ENCODE measurements around the gene CSGALNACT2. TPM values are rescaled to one million over a fixed set of nuclear protein-coding genes. Genes with fewer than 3 reads are reported as not detected.

The CSGALNACT2 gene
- total RNA-seq = 8.3 and 10.4 TPM in 2 replicates

DNA sequence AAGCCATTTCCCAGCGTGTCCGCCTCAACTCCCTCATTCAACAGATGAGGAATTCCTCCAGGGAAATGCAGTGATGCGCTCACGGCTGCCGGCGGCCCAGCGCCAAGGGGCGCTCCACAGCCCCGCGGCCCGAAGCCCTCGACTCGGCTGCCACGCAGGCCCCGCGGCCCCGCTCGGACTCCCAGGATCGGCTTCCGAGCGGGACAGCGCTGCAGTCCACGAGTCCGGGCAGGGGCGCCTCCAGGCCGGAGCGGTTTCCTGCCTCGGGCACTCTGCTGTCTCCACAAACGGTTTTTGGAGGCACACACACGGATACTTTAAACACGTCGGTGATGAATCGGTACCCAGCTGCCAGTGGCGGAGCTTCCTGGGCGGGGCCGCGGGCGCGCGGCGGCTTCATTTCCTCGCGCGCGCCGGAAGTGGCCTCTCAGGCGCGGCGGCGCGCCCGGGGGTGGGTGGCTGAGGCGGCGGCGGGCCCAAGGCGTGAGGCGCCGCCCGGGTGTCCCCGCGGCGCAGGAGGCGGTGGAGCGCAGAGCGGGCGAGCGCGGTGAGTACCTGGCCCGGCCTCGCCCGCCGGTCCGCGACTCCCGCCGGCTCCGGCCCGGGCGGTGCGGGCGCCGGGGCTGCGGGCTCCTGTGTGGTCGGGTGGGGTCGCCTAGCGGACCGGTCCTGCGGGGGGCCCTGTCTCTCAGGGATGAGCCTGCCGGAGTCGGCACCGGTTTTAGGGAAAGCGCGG lies at the start of gene CSGALNACT2:
CSGALNACT2 (plus strand) TSS at position 425 of the 736 bp plus-strand sequence. CDS start 16,705 bp downstream, outside the sequence.

Other genes starting within 250 kb of the CSGALNACT2 start
- gene RET, start 61.4 kb upstream of the CSGALNACT2 start, total RNA-seq = 0.17 and 0.30 TPM in 2 replicates
- 2.4 and 5.6 TPM in 2 replicates for gene RASGEF1A, start 128.6 kb downstream of the CSGALNACT2 start, total RNA-seq
- gene FXYD4, start 233.2 kb downstream of the CSGALNACT2 start, total RNA-seq = not detected in 2 replicates